ENCODE data around the gene RAC2.

DNA sequence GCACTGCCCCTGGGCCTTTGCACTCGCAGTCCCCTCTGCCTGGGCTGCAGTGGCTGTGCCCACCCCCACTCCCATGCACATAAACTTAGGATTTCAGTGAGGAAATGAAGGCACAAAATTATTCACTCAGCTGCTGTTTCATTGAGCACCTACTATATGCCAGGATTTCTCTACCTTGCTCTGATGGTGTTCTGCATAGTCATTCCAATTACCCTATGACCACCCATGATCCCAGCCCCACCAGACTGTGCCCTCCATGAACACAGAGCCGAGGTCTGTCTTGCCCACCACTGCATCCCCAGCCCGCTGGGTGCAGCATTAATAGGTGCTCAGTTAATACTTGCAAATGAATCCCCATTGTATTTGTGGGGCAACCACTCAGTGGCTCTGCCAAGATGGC lies 49.1 kb upstream of the RAC2 start:
- TF ChIP-seq POLR2A (conservative IDR thresholded peaks at IDR 0.05) = no peak
- no peak for TF ChIP-seq CBFA2T2 (conservative IDR thresholded peaks at IDR 0.05)
- no peak for TF ChIP-seq TEAD4 (IDR thresholded peaks at IDR 0.05; ENCODE audit: low read length)
- TF ChIP-seq TEAD4 (CRISPR knock-in tag; IDR thresholded peaks at IDR 0.05; ENCODE audit: borderline replicate concordance) = no peak
- TF ChIP-seq ZNF274 (IDR thresholded peaks at IDR 0.05; ENCODE audit: borderline replicate concordance, low read depth, low read length) = no peak
- TF ChIP-seq, protein P1, sequence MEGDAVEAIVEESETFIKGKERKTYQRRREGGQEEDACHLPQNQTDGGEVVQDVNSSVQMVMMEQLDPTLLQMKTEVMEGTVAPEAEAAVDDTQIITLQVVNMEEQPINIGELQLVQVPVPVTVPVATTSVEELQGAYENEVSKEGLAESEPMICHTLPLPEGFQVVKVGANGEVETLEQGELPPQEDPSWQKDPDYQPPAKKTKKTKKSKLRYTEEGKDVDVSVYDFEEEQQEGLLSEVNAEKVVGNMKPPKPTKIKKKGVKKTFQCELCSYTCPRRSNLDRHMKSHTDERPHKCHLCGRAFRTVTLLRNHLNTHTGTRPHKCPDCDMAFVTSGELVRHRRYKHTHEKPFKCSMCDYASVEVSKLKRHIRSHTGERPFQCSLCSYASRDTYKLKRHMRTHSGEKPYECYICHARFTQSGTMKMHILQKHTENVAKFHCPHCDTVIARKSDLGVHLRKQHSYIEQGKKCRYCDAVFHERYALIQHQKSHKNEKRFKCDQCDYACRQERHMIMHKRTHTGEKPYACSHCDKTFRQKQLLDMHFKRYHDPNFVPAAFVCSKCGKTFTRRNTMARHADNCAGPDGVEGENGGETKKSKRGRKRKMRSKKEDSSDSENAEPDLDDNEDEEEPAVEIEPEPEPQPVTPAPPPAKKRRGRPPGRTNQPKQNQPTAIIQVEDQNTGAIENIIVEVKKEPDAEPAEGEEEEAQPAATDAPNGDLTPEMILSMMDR (IDR thresholded peaks at IDR 0.05 in 2 of 3, conservative IDR thresholded peaks at IDR 0.05 in 1 of 3; ENCODE audit: insufficient read depth in 2 of 3, low read depth in 1 of 3, low read length in 3 of 3) = no peak
- TF ChIP-seq, protein P2, sequence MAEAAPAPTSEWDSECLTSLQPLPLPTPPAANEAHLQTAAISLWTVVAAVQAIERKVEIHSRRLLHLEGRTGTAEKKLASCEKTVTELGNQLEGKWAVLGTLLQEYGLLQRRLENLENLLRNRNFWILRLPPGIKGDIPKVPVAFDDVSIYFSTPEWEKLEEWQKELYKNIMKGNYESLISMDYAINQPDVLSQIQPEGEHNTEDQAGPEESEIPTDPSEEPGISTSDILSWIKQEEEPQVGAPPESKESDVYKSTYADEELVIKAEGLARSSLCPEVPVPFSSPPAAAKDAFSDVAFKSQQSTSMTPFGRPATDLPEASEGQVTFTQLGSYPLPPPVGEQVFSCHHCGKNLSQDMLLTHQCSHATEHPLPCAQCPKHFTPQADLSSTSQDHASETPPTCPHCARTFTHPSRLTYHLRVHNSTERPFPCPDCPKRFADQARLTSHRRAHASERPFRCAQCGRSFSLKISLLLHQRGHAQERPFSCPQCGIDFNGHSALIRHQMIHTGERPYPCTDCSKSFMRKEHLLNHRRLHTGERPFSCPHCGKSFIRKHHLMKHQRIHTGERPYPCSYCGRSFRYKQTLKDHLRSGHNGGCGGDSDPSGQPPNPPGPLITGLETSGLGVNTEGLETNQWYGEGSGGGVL (CRISPR knock-in tag; IDR thresholded peaks at IDR 0.05) = no peak
- TF ChIP-seq GTF2E2 (tag; IDR thresholded peaks at IDR 0.05) = no peak
- no peak for TF ChIP-seq BRD4 (IDR thresholded peaks at IDR 0.05)

Data from K562 (cell line).